Measurements from ENCODE around the gene MPP2. TPM values are rescaled to one million over a fixed set of nuclear protein-coding genes. Genes with fewer than 3 reads are reported as not detected.
A peak's percentile ranks its signal among the peaks of the same experiment; 100 is the strongest.
"Not testable (repeated sequence)": the region's sequence is repeated elsewhere in the genome, so short reads cannot be mapped to it uniquely, and the experiment has no call there.

The MPP2 gene
- total and polyA plus RNA-seq, 2 experiments from 2014 or later = 4.1 to 5.1 TPM

DNA sequence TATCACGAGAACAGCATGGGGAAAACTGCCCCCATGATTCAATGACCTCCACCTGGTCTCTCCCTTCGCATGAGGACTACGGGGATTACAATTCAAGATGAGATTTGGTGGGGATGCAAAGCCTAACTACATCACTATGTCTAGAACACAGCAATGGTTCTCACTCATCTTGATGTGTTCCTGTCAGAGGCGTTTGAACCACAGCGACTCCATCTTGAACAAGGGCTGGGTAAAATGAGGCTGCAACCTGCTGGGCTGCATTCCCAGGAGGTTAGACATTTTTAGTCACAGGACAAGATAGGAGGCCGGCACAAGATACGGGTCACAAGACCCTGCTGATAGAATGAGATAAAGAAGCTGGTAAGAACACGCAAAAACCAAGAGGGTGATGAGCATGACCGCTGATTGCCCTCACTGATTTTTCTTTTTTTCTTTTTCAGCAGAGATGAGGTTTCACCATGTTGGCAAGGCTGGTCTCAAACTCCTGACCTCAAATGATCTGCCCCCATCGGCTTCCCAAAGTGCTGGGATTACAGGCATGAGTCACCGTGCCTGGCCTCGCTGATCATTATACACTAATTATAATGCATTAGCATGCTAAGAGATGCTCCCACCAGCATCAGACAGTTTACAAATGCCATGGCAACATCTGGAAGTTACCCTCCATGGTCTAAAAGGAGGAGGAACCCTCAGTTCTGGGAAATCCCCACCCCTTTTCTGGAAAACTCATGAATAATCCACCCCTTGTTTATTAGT lies 37.9 kb upstream of the MPP2 start:
- DNase-seq = peak; percentile 54
- no peaks in the 10 kb centered on the region for H4K20me1 ChIP-seq (ENCODE audit: insufficient read depth)
- in situ Hi-C loops (cut with MboI) = no loop called here

DNA sequence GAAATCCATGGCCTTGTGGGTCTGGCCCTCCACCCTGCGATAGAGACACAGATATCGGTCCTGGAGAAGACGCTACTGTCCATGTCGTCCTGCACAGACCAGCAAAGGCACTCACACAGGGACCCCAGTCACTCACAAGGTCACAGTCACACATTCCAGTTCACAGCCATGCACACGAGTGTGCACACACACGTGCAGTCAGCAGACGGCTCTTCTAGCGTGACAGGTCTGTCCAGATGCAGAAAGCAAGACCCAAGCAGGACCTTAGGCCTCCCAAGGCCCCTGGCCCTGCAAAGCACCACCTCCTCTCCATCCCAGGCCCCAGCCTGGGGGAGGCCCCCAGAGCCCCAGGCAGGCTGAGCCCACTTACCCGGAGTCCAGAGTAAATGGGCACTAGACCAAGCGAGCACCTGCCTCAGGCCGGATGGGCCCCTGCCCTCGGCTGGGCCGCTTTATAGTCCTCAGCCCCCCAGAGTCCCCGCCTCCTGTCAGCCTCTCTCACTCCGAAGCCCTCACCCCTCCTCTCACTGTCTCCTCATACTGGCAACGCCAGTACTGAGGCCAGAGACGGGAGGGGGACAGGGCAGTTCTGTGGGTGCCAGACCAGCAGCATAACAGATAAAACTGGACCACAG lies 34.8 kb upstream of the MPP2 start, which contains the start of gene PPY:
TSS of gene PPY (minus strand) at position 426 of the 635 bp plus-strand sequence. CDS start 822 bp downstream, outside the sequence.
- in situ Hi-C loops (cut with MboI) = no loop called here
- no peak within 1 kb of the TSS for H2AFZ ChIP-seq
- 79 to 83% methylated on average over 14 to 17 of the region's 17 CpGs for WGBS, 2 experiments (ENCODE audit: low coverage in 1 of 2, low lambda C conversion rate in 2 of 2, missing lambda C conversion rate in 2 of 2)

More for the DNA sequence above, 37.9 kb upstream of the MPP2 start:
- no peak for TF ChIP-seq EZH2phosphoT487 (IDR thresholded peaks at IDR 0.05; ENCODE audit: insufficient read depth, low read depth)
- TF ChIP-seq EZH2 (IDR thresholded peaks at IDR 0.05; ENCODE audit: insufficient read depth, poor library complexity, severe bottlenecking) = no peak
- no peaks in the 10 kb centered on the region for H3K36me3 ChIP-seq (ENCODE audit: low read depth)
- no peak overlapping the region for H3K4me3 ChIP-seq
- no peaks in the 10 kb centered on the region for H3K9me3 ChIP-seq (ENCODE audit: low read depth)
- no peaks in the 10 kb centered on the region for H3K79me2 ChIP-seq (ENCODE audit: insufficient read depth)
- no peaks in the 10 kb centered on the region for H3K9me2 ChIP-seq (ENCODE audit: insufficient read depth)
- H3K4me2 ChIP-seq (ENCODE audit: unreplicated experiment) = no peak overlapping the region
- H2AFZ ChIP-seq = no peak overlapping the region
- H3K27ac ChIP-seq = no peak overlapping the region
- H3K4me1 ChIP-seq (ENCODE audit: insufficient read depth) = peaks cover 5% of the 10 kb centered on the region; the same call in 1 of the 2 replicates
- no peaks in the 10 kb centered on the region for H3K27me3 ChIP-seq (replicated peaks; ENCODE audit: insufficient read depth)
- H3K9ac ChIP-seq = no peak overlapping the region
- WGBS, 2 experiments (ENCODE audit: low coverage in 1 of 2, low lambda C conversion rate in 2 of 2, missing lambda C conversion rate in 2 of 2) = 60 to 64% methylated on average over 12 of the region's 12 CpGs
- no peaks in the 10 kb centered on the region for H3F3A ChIP-seq (ENCODE audit: insufficient read depth)

DNA sequence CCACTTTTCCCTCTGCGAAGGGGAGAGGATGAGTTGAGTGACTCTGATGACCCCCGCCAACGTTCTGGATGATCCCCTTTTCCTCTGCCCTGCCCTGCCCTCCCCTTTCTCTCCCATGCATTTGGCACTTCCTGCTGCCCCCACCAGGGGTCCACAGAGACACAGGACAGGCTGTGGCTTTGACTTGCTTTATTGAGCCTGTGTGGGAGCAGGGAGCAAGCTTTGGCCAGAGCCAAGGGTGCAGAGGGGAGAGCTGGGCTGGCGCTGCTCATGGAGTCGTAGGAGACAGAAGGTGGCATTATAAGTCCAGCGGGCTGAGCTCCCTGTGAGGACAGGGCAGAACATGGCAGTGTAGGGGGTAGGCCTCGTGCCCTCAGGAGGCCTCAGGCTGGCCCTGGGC lies 33.3 kb upstream of the MPP2 start:
- H3K27me3 ChIP-seq (replicated peaks; ENCODE audit: insufficient read depth) = no peaks in the 10 kb centered on the region
- peak; percentile 59 for DNase-seq
- no peaks in the 10 kb centered on the region for H4K20me1 ChIP-seq (ENCODE audit: insufficient read depth)
- no peaks in the 10 kb centered on the region for H3K9me2 ChIP-seq (ENCODE audit: insufficient read depth)
- no peaks in the 10 kb centered on the region for H3K36me3 ChIP-seq (ENCODE audit: low read depth)
- H2AFZ ChIP-seq = no peak overlapping the region
- no peaks in the 10 kb centered on the region for H3K9me3 ChIP-seq (ENCODE audit: low read depth)
- no peak overlapping the region for H3K4me3 ChIP-seq
- H3K4me1 ChIP-seq (ENCODE audit: insufficient read depth) = peaks cover 22% of the 10 kb centered on the region
- 77 to 84% methylated on average over 6 to 7 of the region's 7 CpGs for WGBS, 2 experiments (ENCODE audit: low coverage in 1 of 2, low lambda C conversion rate in 2 of 2, missing lambda C conversion rate in 2 of 2)
- no peaks in the 10 kb centered on the region; the same call in 1 of the 2 replicates for H3F3A ChIP-seq (ENCODE audit: insufficient read depth)
- in situ Hi-C loops (cut with MboI) = no loop called here
- H3K9ac ChIP-seq = no peak overlapping the region
- no peak overlapping the region for H3K27ac ChIP-seq
- H3K4me2 ChIP-seq (ENCODE audit: unreplicated experiment) = no peak overlapping the region
- TF ChIP-seq EZH2phosphoT487 (IDR thresholded peaks at IDR 0.05; ENCODE audit: insufficient read depth, low read depth) = no peak
- TF ChIP-seq EZH2 (IDR thresholded peaks at IDR 0.05; ENCODE audit: insufficient read depth, poor library complexity, severe bottlenecking) = no peak
- H3K79me2 ChIP-seq (ENCODE audit: insufficient read depth) = no peaks in the 10 kb centered on the region

More for the DNA sequence above, 34.8 kb upstream of the MPP2 start, which contains the start of gene PPY:
- H3F3A ChIP-seq (ENCODE audit: insufficient read depth) = no peaks in the 10 kb centered on the region
- H3K79me2 ChIP-seq (ENCODE audit: insufficient read depth) = no peaks in the 10 kb centered on the region
- no peaks in the 10 kb centered on the region for H3K27me3 ChIP-seq (replicated peaks; ENCODE audit: insufficient read depth)
- no peaks in the 10 kb centered on the region for H4K20me1 ChIP-seq (ENCODE audit: insufficient read depth)
- no peak for DNase-seq
- no peak within 1 kb of the TSS for H3K27ac ChIP-seq
- H3K36me3 ChIP-seq (ENCODE audit: low read depth) = no peaks in the 10 kb centered on the region
- TF ChIP-seq EZH2 (IDR thresholded peaks at IDR 0.05; ENCODE audit: insufficient read depth, poor library complexity, severe bottlenecking) (no peak), EZH2phosphoT487 (IDR thresholded peaks at IDR 0.05; ENCODE audit: insufficient read depth, low read depth) (no peak)
- no peaks in the 10 kb centered on the region for H3K9me2 ChIP-seq (ENCODE audit: insufficient read depth)
- H3K9ac ChIP-seq = no peak within 1 kb of the TSS
- H3K9me3 ChIP-seq (ENCODE audit: low read depth) = no peaks in the 10 kb centered on the region
- no peak within 1 kb of the TSS for H3K4me3 ChIP-seq
- no peak within 1 kb of the TSS for H3K4me2 ChIP-seq (ENCODE audit: unreplicated experiment)
- peaks cover 9% of the 10 kb centered on the region; the same call in 1 of the 2 replicates for H3K4me1 ChIP-seq (ENCODE audit: insufficient read depth)

DNA sequence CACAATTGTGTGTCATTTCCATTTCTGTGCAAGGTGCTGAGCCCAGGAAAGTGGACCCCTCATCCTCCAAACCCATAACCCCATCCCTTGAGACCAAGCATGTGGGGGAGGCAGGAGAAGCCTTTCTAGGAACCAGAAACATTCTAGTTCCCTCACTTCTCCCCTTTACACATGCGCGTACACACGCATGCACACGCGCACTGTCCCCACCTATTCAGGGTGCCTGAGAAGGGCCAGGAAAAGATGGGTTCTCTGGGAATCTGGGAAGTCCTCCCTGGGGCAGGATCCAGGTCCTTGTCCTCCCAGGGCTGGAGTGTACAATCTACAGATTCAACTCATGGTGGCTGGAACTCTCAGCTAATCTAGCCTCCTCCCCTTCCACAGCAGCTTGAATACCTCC lies 32.5 kb upstream of the MPP2 start:
- H3K4me2 ChIP-seq (ENCODE audit: unreplicated experiment) = no peak overlapping the region
- in situ Hi-C loops (cut with MboI) = no loop called here
- DNase-seq = no peak
- WGBS, 2 experiments (ENCODE audit: low coverage in 1 of 2, low lambda C conversion rate in 2 of 2, missing lambda C conversion rate in 2 of 2) = 100% methylated on average over 5 of the region's 5 CpGs
- no peak overlapping the region for H3K9ac ChIP-seq
- no peak for TF ChIP-seq EZH2phosphoT487 (IDR thresholded peaks at IDR 0.05; ENCODE audit: insufficient read depth, low read depth)
- TF ChIP-seq EZH2 (IDR thresholded peaks at IDR 0.05; ENCODE audit: insufficient read depth, poor library complexity, severe bottlenecking) = no peak
- no peaks in the 10 kb centered on the region for H3K27me3 ChIP-seq (replicated peaks; ENCODE audit: insufficient read depth)
- no peaks in the 10 kb centered on the region for H3K36me3 ChIP-seq (ENCODE audit: low read depth)
- no peaks in the 10 kb centered on the region for H3K79me2 ChIP-seq (ENCODE audit: insufficient read depth)
- H3K4me1 ChIP-seq (ENCODE audit: insufficient read depth) = peaks cover 18% of the 10 kb centered on the region
- no peak overlapping the region for H2AFZ ChIP-seq
- H3K9me2 ChIP-seq (ENCODE audit: insufficient read depth) = no peaks in the 10 kb centered on the region
- H3F3A ChIP-seq (ENCODE audit: insufficient read depth) = no peaks in the 10 kb centered on the region; the same call in 1 of the 2 replicates
- no peak overlapping the region for H3K27ac ChIP-seq
- H3K9me3 ChIP-seq (ENCODE audit: low read depth) = no peaks in the 10 kb centered on the region
- no peaks in the 10 kb centered on the region for H4K20me1 ChIP-seq (ENCODE audit: insufficient read depth)
- H3K4me3 ChIP-seq = no peak overlapping the region

DNA sequence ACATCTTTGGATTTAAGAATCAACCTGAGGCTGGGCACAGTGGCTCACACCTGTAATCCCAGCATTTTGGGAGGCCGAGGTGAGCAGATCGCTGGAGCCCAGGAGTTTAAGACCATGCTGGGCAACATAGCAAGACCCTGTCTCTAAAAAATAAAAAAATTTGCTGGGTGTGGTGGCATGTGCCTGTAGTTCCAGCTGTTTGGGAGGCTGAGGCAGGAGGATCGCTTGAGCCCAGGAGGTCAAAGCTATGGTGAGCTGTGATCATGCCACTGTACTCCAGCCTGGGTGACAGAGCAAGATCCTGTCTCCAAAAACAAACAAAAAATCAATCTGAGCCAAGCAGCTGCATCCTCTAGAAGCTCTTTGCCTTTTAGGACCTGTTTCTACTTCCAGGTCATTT lies 32.1 kb upstream of the MPP2 start:
- H3K27me3 ChIP-seq (replicated peaks; ENCODE audit: insufficient read depth); H3K4me2 ChIP-seq (ENCODE audit: unreplicated experiment); H4K20me1 ChIP-seq (ENCODE audit: insufficient read depth); H2AFZ ChIP-seq; H3F3A ChIP-seq (ENCODE audit: insufficient read depth); H3K36me3 ChIP-seq (ENCODE audit: low read depth); H3K4me3 ChIP-seq; DNase-seq; H3K9ac ChIP-seq; H3K9me3 ChIP-seq (ENCODE audit: low read depth); H3K27ac ChIP-seq; H3K79me2 ChIP-seq (ENCODE audit: insufficient read depth); in situ Hi-C loops (cut with MboI); H3K9me2 ChIP-seq (ENCODE audit: insufficient read depth): not testable (repeated sequence)
- H3K4me1 ChIP-seq (ENCODE audit: insufficient read depth) = peaks cover 18% of the 10 kb centered on the region
- WGBS, 2 experiments (ENCODE audit: low coverage in 1 of 2, low lambda C conversion rate in 2 of 2, missing lambda C conversion rate in 2 of 2) = 94 to 98% methylated on average over 3 of the region's 3 CpGs

All from GM23248 (cell line).